CD4-positive, alpha-beta memory T cell (primary cell): Measurements from ENCODE around the gene ATP10A. TPM values are rescaled to one million over a fixed set of nuclear protein-coding genes. Genes with fewer than 3 reads are reported as not detected.

Source experiments
- CTCF ChIA-PET: fragments of 350-600 bp; sonication (Branson Sonifier 250); formaldehyde crosslinking; loops from one replicate; lab custom pipeline; 2021; ENCODE audit warnings: inconsistent platforms; ENCODE audit not compliant: partially characterized antibody; lab: Charles Lee
- POLR2A ChIA-PET: fragments of 350-600 bp; sonication (Branson Sonifier 250); formaldehyde crosslinking; loops from one replicate; lab custom pipeline; 2021; ENCODE audit not compliant: partially characterized antibody; lab: Charles Lee
- DNase-seq, 5 donors: peaks; one replicate each; pipeline versions ENCODE4 v3.0.0 to v3.0.0-alpha.2; 2020 to 2022; ENCODE audit warnings: mixed read lengths in 1 of 5
- H3K27ac ChIP-seq: one replicate; pipeline ENCODE4 v1.7.0; 2013; ENCODE audit warnings: low read depth, low read length
- H3K27me3 ChIP-seq: 2 replicates; pipeline ENCODE4 v1.7.0; 2013; ENCODE audit warnings: mild to moderate bottlenecking, low read length, moderate library complexity; ENCODE audit not compliant: insufficient read depth
- H3K36me3 ChIP-seq: 2 replicates; pipeline ENCODE4 v1.7.0; 2013; ENCODE audit warnings: mild to moderate bottlenecking, low read length, moderate library complexity; ENCODE audit not compliant: insufficient read depth
- H3K4me1 ChIP-seq: 2 replicates; pipeline ENCODE4 v1.7.0; 2013; ENCODE audit warnings: mild to moderate bottlenecking, low read length, moderate library complexity; ENCODE audit not compliant: insufficient read depth
- H3K4me3 ChIP-seq, 2 donors: one replicate each; pipeline ENCODE4 v1.7.0; 2013; ENCODE audit warnings: low read length in 2 of 2, mild to moderate bottlenecking in 1 of 2
- H3K9me3 ChIP-seq, 2 donors: one replicate each; pipeline ENCODE4 v1.7.0; 2013; ENCODE audit warnings: low read length in 2 of 2, control low read depth in 1 of 2; ENCODE audit not compliant: control insufficient read depth in 1 of 2
- H3K27ac Mint-ChIP-seq, 7 donors: one replicate each; pipeline ENCODE4 v1.8.0; 2020 to 2021; ENCODE audit warnings: mixed read lengths in 7 of 7, mild to moderate bottlenecking in 6 of 7, inconsistent platforms in 3 of 7, moderate library complexity in 3 of 7
- H3K27me3 Mint-ChIP-seq, 2 donors: one replicate each; pipeline ENCODE4 v1.8.0; 2020 to 2021; ENCODE audit warnings: mixed read lengths in 2 of 2
- H3K36me3 Mint-ChIP-seq, 2 donors: one replicate each; pipeline ENCODE4 v1.8.0; 2020 to 2021; ENCODE audit warnings: mixed read lengths in 2 of 2, inconsistent platforms in 1 of 2, mild to moderate bottlenecking in 1 of 2
- H3K4me1 Mint-ChIP-seq, 4 donors: one replicate each; pipeline ENCODE4 v1.8.0; 2020 to 2021; ENCODE audit warnings: mixed read lengths in 4 of 4, mild to moderate bottlenecking in 1 of 4
- H3K4me3 Mint-ChIP-seq, 8 donors: one replicate each; pipeline ENCODE4 v1.8.0; 2020 to 2021; ENCODE audit warnings: mixed read lengths in 8 of 8, mild to moderate bottlenecking in 7 of 8, moderate library complexity in 6 of 8, inconsistent platforms in 3 of 8
- H3K9me3 Mint-ChIP-seq, 8 donors: one replicate each; pipeline ENCODE4 v1.8.0; 2020 to 2021; ENCODE audit warnings: mixed read lengths in 8 of 8, mild to moderate bottlenecking in 5 of 8, inconsistent platforms in 3 of 8, moderate library complexity in 1 of 8
- intact Hi-C: fragments of 100-400 bp; cut with micrococcal nuclease; formaldehyde crosslinking; loops from one replicate; pipeline ENCODE4 v1.15.1; 2023
- microRNA-seq: library from miRNA; unstranded; fragments of <30 nt; microRNA quantifications from one replicate; pipeline ENCODE4 v1.2.0, GENCODE V29; 2021; ENCODE audit warnings: borderline replicate concordance, borderline number of aligned reads, borderline microRNAs expressed, mixed read lengths
- polyA plus RNA-seq, 2 donors: library from polyadenylated mRNA; unstranded; fragments of 300-500 nt; fragmentation: Illumina TruSeq; gene quantifications; one replicate each; pipeline ENCODE4 v1.2.3, GENCODE V29; 2021
- total RNA-seq, 2 experiments: library from RNA; stranded (reverse); gene quantifications; one replicate each; pipeline ENCODE4 v1.2.3, GENCODE V29; 2021

ATP10A gene
- total and polyA plus RNA-seq, 4 experiments from 2014 or later: 2.7 to 51.1 (median 29.7) TPM

- Mint-ChIP-seq H3K27me3 (peaks cover 5 to 6% of the 10 kb centered on the region in 2 donors), H3K27ac (no peak overlapping the region), H3K4me1 (no peaks in the 10 kb centered on the region), H3K36me3 (no peaks in the 10 kb centered on the region), H3K4me3 (no peak overlapping the region), H3K9me3 (peaks cover 0 to 8% (median 0%) of the 10 kb centered on the region in 8 donors)
- Histone ChIP-seq H3K4me1 (no peaks in the 10 kb centered on the region), H3K27me3 (no peaks in the 10 kb centered on the region), H3K36me3 (no peaks in the 10 kb centered on the region), H3K9me3 (no peaks in the 10 kb centered on the region), H3K4me3 (no peak overlapping the region), H3K27ac (no peak overlapping the region)
- POLR2A ChIA-PET: no interaction called here
- no peak for DNase-seq
- CTCF ChIA-PET: no interaction called here
- intact Hi-C loops: no loop called here
Observed at GRCh38 chr15:25631971-25632370, 231.2 kb downstream of the ATP10A start.

Small RNA genes within 50 kb of the gene (microRNA-seq; reads per million reads assigned to microRNA genes)
- 0.72 reads per million for gene MIR4715
